Hepatocyte (in vitro differentiated cells): ENCODE results near the gene CD9.

Experiments
- EZH2phosphoT487 ChIP-seq: fragments of 200-600 bp; sonication (generic); IDR thresholded peaks from one replicate; pipeline ENCODE4 v1.6.1; 2018; ENCODE audit warnings: antibody characterized with exemption, mild to moderate bottlenecking, low read depth, moderate library complexity; ENCODE audit not compliant: unreplicated experiment, severe bottlenecking
- TF ChIP-seq, protein P1 (sequence below): fragments of 200-600 bp; sonication (generic); IDR thresholded peaks from 2 replicates; pipeline ENCODE4 v1.5.1; 2016; ENCODE audit warnings: antibody characterized with exemption, mild to moderate bottlenecking; ENCODE audit not compliant: poor library complexity

- TF ChIP-seq, protein P1, sequence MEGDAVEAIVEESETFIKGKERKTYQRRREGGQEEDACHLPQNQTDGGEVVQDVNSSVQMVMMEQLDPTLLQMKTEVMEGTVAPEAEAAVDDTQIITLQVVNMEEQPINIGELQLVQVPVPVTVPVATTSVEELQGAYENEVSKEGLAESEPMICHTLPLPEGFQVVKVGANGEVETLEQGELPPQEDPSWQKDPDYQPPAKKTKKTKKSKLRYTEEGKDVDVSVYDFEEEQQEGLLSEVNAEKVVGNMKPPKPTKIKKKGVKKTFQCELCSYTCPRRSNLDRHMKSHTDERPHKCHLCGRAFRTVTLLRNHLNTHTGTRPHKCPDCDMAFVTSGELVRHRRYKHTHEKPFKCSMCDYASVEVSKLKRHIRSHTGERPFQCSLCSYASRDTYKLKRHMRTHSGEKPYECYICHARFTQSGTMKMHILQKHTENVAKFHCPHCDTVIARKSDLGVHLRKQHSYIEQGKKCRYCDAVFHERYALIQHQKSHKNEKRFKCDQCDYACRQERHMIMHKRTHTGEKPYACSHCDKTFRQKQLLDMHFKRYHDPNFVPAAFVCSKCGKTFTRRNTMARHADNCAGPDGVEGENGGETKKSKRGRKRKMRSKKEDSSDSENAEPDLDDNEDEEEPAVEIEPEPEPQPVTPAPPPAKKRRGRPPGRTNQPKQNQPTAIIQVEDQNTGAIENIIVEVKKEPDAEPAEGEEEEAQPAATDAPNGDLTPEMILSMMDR, result no peak
- TF ChIP-seq EZH2phosphoT487, result no peak
Observed at GRCh38 chr12:6284273-6284672, 84.1 kb downstream of the CD9 start.
